ENCODE measurements around the gene ELP2. TPM values are rescaled to one million over a fixed set of nuclear protein-coding genes. Genes with fewer than 3 reads are reported as not detected.

ELP2 gene
- total RNA-seq, 2 experiments from 2014 or later, result 200 to 206 TPM

DNA sequence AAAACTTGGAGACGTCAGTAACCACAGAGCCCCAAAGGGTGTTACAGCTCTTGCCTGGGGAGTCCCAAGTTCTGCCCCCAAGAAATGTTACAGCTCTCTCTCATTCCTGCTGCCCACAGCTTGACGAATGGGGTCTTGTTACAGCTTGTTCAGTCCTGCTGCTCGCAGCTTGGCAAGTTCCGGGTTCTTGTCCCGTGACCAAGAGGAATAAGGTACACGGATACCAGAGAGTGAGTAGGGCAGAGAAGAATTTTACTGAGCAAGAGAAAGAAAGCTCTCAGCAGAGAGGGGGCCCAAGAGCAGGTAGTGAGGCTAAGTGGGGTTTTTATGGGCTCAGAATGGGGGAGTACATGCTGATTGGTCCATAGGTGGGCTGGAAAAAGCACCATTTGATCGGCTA is 27.8 kb upstream of the ELP2 start:
- no peaks in the 10 kb centered on the region for H3K36me3 Mint-ChIP-seq (ENCODE audit: low read depth)
- ChIA-PET CTCF (no interaction called here), POLR2A (no interaction called here)
- H3K4me3 ChIP-seq (ENCODE audit: low read length), result no peak overlapping the region
- no peak overlapping the region for H3K27ac Mint-ChIP-seq
- no peaks in the 10 kb centered on the region for H3K27me3 ChIP-seq (ENCODE audit: control insufficient read depth in 1 of 2, insufficient read depth in 2 of 2, low read length in 2 of 2)
- no peaks in the 10 kb centered on the region for H3K9me3 ChIP-seq (ENCODE audit: control insufficient read depth in 1 of 2, insufficient read depth in 1 of 2, low read length in 2 of 2)
- no peaks in the 10 kb centered on the region for H3K9me3 Mint-ChIP-seq
- no peak for DNase-seq
- H3K36me3 ChIP-seq (ENCODE audit: insufficient read depth, low read length), result no peaks in the 10 kb centered on the region
- no peaks in the 10 kb centered on the region for H3K27me3 Mint-ChIP-seq
- ATAC-seq (ENCODE audit: poor library complexity), result no peak
- H3K4me1 Mint-ChIP-seq (ENCODE audit: low read depth), result no peaks in the 10 kb centered on the region
- intact Hi-C loops (cut with DNase I, micrococcal nuclease), result no loop called here
- H3K27ac ChIP-seq (ENCODE audit: low read depth in 1 of 2, low read length in 2 of 2), result no peak overlapping the region
- H3K4me1 ChIP-seq (ENCODE audit: insufficient read depth, low read length), result no peaks in the 10 kb centered on the region
- TF ChIP-seq, protein P1, sequence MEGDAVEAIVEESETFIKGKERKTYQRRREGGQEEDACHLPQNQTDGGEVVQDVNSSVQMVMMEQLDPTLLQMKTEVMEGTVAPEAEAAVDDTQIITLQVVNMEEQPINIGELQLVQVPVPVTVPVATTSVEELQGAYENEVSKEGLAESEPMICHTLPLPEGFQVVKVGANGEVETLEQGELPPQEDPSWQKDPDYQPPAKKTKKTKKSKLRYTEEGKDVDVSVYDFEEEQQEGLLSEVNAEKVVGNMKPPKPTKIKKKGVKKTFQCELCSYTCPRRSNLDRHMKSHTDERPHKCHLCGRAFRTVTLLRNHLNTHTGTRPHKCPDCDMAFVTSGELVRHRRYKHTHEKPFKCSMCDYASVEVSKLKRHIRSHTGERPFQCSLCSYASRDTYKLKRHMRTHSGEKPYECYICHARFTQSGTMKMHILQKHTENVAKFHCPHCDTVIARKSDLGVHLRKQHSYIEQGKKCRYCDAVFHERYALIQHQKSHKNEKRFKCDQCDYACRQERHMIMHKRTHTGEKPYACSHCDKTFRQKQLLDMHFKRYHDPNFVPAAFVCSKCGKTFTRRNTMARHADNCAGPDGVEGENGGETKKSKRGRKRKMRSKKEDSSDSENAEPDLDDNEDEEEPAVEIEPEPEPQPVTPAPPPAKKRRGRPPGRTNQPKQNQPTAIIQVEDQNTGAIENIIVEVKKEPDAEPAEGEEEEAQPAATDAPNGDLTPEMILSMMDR (IDR thresholded peaks at IDR 0.05), result no peak
- no peak overlapping the region for H3K4me3 Mint-ChIP-seq

- no peak overlapping the region for H3K4me3 Mint-ChIP-seq
- DNase-seq (no peak), ATAC-seq (ENCODE audit: poor library complexity) (no peak)
- Histone ChIP-seq H3K27me3 (ENCODE audit: control insufficient read depth in 1 of 2, insufficient read depth in 2 of 2, low read length in 2 of 2) (no peaks in the 10 kb centered on the region), H3K4me3 (ENCODE audit: low read length) (no peak overlapping the region), H3K36me3 (ENCODE audit: insufficient read depth, low read length) (peaks cover 2% of the 10 kb centered on the region), H3K27ac (ENCODE audit: low read depth in 1 of 2, low read length in 2 of 2) (no peak overlapping the region), H3K4me1 (ENCODE audit: insufficient read depth, low read length) (no peaks in the 10 kb centered on the region), H3K9me3 (ENCODE audit: control insufficient read depth in 1 of 2, insufficient read depth in 1 of 2, low read length in 2 of 2) (no peaks in the 10 kb centered on the region)
- peaks cover 16% of the 10 kb centered on the region for H3K36me3 Mint-ChIP-seq (ENCODE audit: low read depth)
- H3K27ac Mint-ChIP-seq, result no peak overlapping the region
- H3K9me3 Mint-ChIP-seq, result no peaks in the 10 kb centered on the region
- ChIA-PET CTCF (no interaction called here), POLR2A (no interaction called here)
- intact Hi-C loops (cut with DNase I, micrococcal nuclease), result no loop called here
- no peaks in the 10 kb centered on the region for H3K4me1 Mint-ChIP-seq (ENCODE audit: low read depth)
- TF ChIP-seq, protein P1 (IDR thresholded peaks at IDR 0.05), result no peak
- no peaks in the 10 kb centered on the region for H3K27me3 Mint-ChIP-seq
Observed at GRCh38 chr18:36104749-36105148, 24.9 kb upstream of the ELP2 start.

DNA sequence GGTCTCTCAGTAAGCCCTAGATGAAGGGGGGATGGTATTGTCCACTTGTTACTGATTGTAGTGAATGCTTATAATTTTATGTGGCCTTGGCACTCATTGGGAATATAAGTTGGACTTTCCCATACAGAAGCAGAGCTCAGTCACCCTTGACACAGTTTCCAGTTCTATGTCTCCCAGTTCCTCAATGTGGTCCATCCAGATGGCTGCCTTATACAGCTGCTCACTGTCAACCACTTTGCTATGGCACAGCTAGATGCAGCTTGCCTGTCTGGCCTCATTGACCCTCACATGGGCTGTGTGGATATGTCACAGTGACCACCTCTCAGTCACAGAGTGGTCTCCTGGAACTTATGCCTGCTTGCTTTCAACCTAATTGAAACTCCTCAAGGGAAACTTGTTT is 22.2 kb upstream of the ELP2 start:
- Mint-ChIP-seq H3K36me3 (ENCODE audit: low read depth) (peaks cover 41% of the 10 kb centered on the region), H3K9me3 (no peaks in the 10 kb centered on the region), H3K27ac (no peak overlapping the region), H3K27me3 (no peaks in the 10 kb centered on the region), H3K4me1 (ENCODE audit: low read depth) (no peaks in the 10 kb centered on the region), H3K4me3 (no peak overlapping the region)
- Histone ChIP-seq H3K4me3 (ENCODE audit: low read length) (no peak overlapping the region), H3K27ac (ENCODE audit: low read depth in 1 of 2, low read length in 2 of 2) (no peak overlapping the region), H3K4me1 (ENCODE audit: insufficient read depth, low read length) (no peaks in the 10 kb centered on the region), H3K9me3 (ENCODE audit: control insufficient read depth in 1 of 2, insufficient read depth in 1 of 2, low read length in 2 of 2) (no peaks in the 10 kb centered on the region), H3K27me3 (ENCODE audit: control insufficient read depth in 1 of 2, insufficient read depth in 2 of 2, low read length in 2 of 2) (no peaks in the 10 kb centered on the region), H3K36me3 (ENCODE audit: insufficient read depth, low read length) (peaks cover 11% of the 10 kb centered on the region)
- TF ChIP-seq, protein P1 (IDR thresholded peaks at IDR 0.05), result no peak
- intact Hi-C loops (cut with DNase I, micrococcal nuclease), result no loop called here
- DNase-seq, result no peak
- POLR2A ChIA-PET, result no interaction called here
- CTCF ChIA-PET, result interaction anchor here (0.6 to 0.9 kb wide), 3 partner anchors 10 to 39 kb away, joined by 3 to 4 read pairs (median 3); no protein-coding TSS in a partner anchor
- no peak for ATAC-seq (ENCODE audit: poor library complexity)

Measured in CD4-positive, alpha-beta T cell (primary cell).